Measurements from ENCODE around the gene TMEM31.
"Not testable (repeated sequence)": the region's sequence is repeated elsewhere in the genome, so short reads cannot be mapped to it uniquely, and the experiment has no call there.

Gene TMEM31

DNA sequence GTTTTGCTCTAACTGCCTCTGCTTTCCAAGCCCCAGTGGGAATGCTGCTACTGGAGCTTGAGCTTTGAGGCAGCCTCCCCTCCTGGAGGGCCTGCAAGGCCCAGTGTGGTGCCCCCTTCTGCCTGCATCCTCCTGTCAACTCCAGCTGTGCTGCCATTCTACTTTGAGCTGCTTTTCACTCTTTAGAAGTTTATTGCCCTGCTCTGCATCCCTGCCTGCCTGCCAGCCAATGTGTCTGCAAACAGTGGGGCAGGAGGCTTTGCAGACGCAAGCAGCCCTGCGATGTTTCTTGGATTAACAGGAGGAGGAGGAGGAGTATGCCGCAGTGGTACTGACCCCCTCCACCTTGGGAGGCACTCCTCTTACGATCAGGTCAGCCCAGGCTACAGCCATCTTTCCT is 16.4 kb downstream of the TMEM31 start:
- DNase-seq, result no peak

DNA sequence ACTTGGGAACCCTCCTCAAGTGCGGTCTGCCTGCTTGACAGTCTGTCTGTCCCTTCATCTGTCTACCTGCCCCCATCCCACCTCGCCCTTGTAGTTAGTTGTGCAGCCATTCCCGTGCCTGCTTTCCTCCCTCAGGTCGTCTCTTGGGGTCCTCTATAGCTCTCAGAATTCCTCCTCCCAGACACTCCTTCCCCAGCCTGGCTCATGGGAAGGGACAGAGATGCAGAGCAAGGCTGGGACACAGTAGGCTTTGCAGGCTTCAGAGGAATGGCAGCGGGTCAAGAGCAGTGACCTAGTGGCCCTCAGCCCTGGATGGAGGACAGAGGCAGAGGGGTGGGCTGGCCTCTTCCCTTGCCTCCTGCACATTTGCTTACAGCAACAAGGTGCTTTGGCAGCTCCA is 18.3 kb downstream of the TMEM31 start:
- DNase-seq, result no peak

DNA sequence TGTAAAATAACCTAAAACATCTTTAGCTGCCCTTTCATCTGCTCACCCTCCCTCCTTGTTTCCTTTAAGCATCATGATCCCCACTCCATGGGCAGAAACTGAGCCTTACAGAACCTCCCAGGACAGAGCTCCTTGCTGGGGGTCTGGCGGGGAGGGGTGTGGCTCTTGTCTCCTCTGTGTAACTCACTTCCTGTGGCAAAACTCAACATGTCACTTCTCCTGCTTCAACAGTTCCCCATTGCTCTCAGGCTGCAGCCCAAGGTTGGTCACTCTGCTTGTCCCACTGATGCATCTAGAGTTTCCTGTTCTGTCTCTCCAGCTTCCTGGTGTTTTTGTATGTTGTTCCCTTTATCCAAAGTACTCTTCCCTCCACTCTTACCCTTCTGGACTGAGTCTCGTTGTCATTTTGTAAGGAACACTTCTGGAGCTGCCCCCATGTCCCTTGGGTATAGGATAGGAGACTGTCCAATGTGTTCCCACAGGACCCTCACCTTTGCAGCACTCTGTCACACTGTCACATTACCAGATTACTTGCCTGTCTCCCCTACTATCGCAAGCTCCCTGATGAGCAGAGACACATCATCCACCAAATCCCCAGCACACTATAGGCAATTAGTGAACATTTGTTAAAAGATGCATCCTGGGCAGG is 19.6 kb downstream of the TMEM31 start:
- no peak for DNase-seq

DNA sequence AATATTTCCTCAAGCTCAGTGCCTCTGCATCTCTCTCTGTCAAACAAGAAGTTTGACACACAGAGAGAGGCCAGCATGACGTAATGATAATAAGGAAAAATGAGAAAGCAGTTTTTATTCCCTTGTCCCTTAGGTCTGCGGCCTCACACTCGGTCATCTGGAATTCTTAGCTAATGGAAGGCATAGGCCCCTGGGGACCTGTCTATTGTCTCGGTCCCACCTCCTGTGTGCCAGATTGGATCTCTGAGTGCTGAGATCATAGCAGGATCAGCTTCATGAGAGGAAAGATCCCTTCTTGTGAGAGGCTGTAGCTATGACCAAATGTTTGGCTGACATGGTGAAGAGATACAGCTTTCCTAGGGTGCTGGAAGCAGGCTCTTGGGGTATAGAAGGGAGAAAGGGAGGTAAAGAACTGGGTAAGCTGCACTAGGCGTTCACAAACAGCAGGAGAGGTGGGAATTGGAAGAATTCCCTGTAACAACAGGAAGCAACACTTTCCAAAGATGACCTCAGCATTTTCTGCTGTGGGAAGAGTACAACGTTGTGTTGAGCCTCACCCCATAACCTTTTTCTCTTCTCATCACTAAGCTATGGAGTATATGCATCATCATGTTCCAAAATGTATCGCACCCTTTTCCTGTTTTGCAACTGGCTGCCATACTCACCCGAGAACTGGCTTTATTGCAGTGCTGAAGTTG is 20.2 kb downstream of the TMEM31 start:
- no peak for DNase-seq

DNA sequence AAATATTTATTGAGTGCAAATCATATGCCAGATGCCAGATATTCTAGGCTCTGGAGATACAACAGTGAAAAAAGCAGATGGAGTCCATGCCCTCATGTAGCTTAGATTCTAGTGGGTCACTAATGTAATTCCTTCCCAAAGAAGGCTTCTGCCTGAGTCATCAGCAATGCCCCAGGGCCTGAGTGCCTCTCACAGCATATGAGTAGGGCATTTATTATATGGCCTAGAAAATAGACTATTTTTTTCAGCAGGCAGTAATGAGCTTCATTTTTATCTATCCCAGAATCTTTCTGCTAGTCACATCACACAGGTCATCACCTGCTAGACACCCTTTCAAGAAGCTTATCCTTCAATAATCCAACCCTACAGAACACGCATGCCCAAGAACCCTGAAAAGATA is 22.3 kb downstream of the TMEM31 start:
- DNase-seq, result no peak

DNA sequence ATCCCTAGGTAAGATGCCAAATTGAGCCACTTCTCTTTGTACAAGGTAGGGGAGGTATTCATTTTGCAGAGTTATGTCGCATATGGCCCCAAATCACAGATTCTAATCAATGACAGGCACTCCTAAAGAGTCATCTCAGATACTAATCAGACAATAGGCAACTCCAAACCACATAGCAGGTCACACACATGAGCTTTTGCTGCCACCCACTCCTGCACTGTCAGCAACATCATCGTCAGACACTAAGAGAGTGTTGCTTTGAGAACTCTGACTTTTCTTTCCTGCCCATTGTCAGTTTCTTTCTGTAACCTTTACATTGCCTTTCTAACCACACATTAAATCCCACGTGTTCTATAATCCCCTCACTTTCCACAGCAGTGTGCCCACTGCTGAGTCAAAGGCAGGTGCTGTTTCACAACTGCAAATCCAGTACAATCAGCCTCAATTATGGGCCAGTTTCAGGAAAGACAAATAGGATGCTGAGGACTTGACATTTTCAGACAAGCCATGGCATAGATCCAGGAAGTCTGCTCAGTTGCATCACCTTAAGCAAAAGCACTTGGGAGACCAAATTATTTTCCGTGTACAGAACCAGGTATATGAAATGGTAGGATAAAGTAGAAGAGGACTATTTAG is 23.5 kb downstream of the TMEM31 start:
- DNase-seq, result no peak

DNA sequence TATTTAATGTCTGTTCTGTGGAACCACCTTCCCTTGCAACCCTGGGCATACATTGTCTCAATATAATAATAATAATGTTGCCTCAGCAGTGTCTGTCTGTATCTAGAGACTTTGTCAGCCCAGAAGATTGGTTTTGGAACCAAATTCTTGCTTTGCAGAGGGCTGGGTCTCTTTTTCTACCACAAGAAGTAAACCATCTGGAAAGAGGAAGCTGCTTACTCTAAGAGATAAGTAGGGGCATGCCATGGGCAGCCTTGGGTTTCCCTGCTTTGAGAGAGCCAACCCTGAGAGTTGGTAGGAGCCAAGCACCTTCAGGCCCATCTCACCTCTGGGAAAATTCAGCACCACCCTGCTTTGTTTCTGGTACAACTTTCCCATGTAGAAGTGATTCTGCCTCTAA is 27.0 kb downstream of the TMEM31 start:
- no peak for DNase-seq

DNA sequence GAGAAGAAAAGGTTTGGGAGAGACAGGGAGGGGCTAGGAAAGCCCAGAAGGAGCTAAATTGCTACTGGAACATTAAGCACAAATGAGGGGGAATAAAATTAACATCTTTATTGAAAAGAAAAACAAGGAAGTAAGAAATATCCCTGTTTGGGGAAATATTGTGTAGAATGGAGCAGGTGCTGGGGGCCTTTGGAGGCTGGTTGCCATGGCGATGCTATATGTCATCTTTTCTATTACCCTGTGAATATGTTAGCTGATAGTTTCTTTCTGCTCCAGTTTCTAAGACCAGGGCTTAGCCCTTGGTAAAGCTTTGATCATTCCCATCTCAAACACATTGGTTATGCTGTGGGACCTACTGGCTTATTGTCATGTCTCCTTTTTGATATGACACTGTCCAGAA is 28.7 kb downstream of the TMEM31 start:
- no peak for DNase-seq

DNA sequence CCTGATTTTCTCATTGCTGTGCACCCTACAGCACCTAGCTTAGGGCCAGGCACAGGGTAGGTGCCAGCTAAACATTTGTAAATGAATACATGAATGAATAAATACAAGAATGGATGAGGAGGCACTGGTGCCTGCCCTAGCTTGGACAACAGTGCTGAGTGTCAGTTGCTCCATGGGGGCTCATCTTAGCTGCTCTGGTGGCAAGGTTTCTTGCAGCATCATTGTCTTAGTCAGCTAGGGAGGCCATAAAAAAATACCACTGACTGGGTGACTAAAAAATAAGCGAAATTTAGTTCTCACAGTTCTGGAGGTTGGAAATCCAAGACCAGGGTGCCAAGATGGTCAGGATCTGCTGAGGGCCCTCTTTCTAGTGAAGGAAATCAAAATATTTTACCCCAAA is 31.2 kb downstream of the TMEM31 start:
- no peak for DNase-seq

DNA sequence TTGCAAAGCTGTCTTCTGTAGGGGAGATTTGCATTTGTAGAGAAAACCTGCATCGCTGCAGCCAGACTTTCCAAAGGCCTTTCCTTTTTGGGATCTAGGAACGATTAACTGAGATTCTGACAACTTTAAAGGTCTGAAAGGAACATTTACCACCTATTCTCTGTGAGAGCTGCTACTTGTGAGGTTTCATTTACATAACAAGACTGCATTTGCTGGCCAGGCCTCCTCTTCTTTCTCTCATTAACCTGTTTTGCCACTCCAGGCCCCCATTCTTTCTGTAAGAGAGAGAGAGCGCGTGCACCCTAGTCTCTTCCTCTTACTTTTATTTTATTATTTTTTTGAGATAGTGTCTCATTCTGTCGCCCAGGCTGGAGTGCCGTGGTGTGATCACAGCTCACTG is 31.6 kb downstream of the TMEM31 start:
- DNase-seq, result no peak

DNA sequence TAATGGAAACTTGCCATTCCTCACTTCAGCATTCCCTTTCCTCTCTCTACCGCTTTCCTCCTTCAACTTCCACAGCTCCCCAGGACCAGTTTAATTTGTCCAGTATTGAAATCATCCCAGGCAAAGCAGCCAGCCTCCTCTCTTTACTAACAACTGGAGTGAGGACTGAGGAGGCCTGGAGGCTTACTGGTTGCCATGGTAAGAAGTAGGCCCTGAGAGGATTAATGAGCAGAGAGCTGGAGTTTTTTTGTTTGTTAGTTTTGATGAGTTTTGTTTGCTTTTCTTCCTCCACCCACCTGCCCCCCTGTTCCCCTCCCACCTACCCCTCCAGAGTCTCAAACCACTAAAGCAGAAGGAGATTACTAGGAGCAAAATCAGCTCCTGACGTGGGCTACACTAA is 36.5 kb downstream of the TMEM31 start:
- no peak for DNase-seq

DNA sequence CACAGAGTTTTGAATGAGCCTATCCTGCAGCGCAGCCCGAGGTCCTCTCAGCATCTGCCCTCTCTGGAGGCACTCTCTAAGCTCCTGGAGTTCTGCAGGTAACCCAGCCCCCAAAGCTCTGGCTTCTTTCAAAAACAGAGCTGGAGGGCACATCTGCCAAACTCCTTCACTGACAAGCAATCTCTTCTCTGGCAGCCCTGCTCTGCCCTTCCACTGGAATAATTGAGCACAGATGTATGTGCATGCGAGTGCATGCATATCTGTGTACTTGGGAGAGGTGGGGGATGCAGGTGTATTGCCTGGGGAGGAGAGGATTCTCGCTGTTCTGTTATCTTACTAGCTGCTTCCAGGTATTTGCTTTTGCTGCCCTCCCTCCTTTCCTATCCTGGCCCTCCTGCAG is 43.7 kb downstream of the TMEM31 start:
- no peak for DNase-seq

DNA sequence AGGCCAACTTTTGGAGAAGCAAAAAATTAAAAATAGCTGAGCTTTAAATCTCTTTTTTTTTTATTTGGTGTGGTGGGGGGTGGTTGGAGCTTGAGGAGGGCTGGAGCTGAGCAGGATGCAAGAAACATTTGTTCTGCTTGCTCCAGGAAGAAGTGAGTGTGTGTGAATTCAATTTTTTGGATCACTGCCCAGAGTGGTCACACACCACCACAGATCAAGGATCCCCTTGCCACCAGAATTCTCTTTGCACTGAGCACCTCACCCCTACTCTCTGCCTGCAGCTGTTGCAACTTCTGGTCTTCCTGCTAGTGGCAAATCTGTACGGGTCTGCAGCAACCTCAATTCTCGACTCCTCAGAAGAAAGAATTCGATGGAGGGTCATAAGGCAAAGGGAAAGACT is 46.0 kb downstream of the TMEM31 start:
- no peak for DNase-seq

DNA sequence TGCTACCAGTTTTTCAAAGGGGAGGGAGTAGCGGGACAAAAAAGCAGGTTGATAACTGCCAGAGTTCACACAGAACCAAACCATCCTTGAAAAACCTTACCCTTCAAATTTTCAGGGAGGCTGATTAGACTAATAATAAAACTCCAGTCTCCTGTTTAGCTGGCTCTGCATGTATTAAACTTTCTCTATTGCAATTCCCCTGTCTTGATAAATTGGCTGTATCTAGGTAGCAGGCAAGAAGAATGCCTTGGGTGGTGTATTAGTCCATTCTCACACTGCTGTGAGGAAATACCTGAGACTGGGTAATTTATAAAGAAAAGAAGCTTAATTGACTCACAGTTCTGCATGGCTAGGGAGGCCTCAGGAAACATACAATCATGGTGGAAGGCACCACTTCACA is 47.8 kb downstream of the TMEM31 start:
- no peak for DNase-seq

DNA sequence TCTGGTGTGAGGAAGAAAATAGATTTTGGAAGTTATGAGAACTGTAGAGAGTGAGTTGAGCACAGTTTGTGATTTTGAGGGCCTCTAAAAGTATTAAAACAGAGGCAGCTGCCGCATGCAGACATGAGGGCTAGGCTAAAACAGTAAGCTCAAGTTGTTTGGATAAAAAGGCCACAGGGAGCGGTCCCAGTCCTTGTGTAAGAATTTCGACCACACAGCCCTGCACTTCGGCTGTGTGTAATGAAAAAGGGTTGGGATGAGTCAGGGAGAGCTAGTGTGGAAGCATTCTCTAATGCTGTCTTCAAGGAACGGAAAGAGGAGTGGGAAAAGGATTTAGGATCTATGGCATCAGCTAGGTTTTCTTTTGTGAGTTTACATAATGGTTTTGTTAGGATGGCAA is 52.8 kb downstream of the TMEM31 start:
- not testable (repeated sequence) for DNase-seq

All from CD4-positive, alpha-beta T cell treated with Interleukin-10 for 1 hour (primary cell).